ENCODE data around the gene DUSP2.

- TF ChIP-seq REST (IDR thresholded peaks at IDR 0.05; ENCODE audit: low read depth, low read length) (no peak), SIN3A (IDR thresholded peaks at IDR 0.05; ENCODE audit: low read depth, low read length) (no peak), CBX5 (IDR thresholded peaks at IDR 0.05; ENCODE audit: low read depth) (no peak), CTCF (IDR thresholded peaks at IDR 0.05 in 2 of 3, conservative IDR thresholded peaks at IDR 0.05 in 1 of 3; ENCODE audit: control insufficient read depth in 2 of 3, extremely low read depth in 1 of 3, insufficient read depth in 1 of 3, low read depth in 3 of 3, low read length in 3 of 3) (no peak), KDM1A (IDR thresholded peaks at IDR 0.05; ENCODE audit: borderline replicate concordance) (no peak), MTA3 (IDR thresholded peaks at IDR 0.05; ENCODE audit: borderline replicate concordance, low read length) (no peak), RAD21 (IDR thresholded peaks at IDR 0.05; ENCODE audit: insufficient read depth, low read depth, low read length) (no peak), POLR2AphosphoS5 (IDR thresholded peaks at IDR 0.05; ENCODE audit: low read length) (no peak), PBX3 (IDR thresholded peaks at IDR 0.05; ENCODE audit: insufficient replicate concordance, low read depth, low read length) (no peak), RFX5 (IDR thresholded peaks at IDR 0.05; ENCODE audit: low read depth, low read length) (no peak)
Measured at GRCh38 chr2:96170626-96171025, 25.4 kb upstream of the DUSP2 start.

Measured in GM12878 (cell line).